Heart right ventricle (tissue), 16 donors: ENCODE data around the gene JOSD2. TPM values are rescaled to one million over a fixed set of nuclear protein-coding genes. Genes with fewer than 3 reads are reported as not detected.

Source experiments
- ATAC-seq, 8 donors: fragments of 200-7000 bp; cut with Tn5 transposase; one replicate each; pipeline ENCODE4 v1.9.1; 2020; ENCODE audit warnings: mild to moderate bottlenecking in 8 of 8, moderate library complexity in 8 of 8, moderate number of reproducible peaks in 1 of 8
- DNase-seq, 2 donors: peaks; one replicate each; pipeline ENCODE4 v3.0.0-alpha.2; 2020
- H3K27ac ChIP-seq, 10 donors: fragments of 200-600 bp; sonication (generic) in 2 of 10; one replicate each; pipeline versions ENCODE4 v1.5.0 to v1.8.0; 2020 to 2022; ENCODE audit warnings: mild to moderate bottlenecking in 3 of 10
- H3K27me3 ChIP-seq, 7 donors: fragments of 200-600 bp; one replicate each; pipeline ENCODE4 v1.8.0; 2021 to 2022; ENCODE audit warnings: mild to moderate bottlenecking in 2 of 7
- H3K36me3 ChIP-seq, 9 donors: fragments of 200-600 bp; sonication (generic) in 1 of 9; one replicate each; pipeline versions ENCODE4 v1.5.0 to v1.8.0; 2020 to 2022; ENCODE audit warnings: mild to moderate bottlenecking in 2 of 9
- H3K4me1 ChIP-seq, 9 donors: fragments of 200-600 bp; sonication (generic) in 1 of 9; one replicate each; pipeline versions ENCODE4 v1.5.0 to v1.8.0; 2020 to 2022; ENCODE audit warnings: mild to moderate bottlenecking in 4 of 9
- H3K4me3 ChIP-seq, 10 donors: fragments of 200-600 bp; sonication (generic) in 2 of 10; one replicate each; pipeline versions ENCODE4 v1.5.0 to v1.8.0; 2020 to 2022; ENCODE audit warnings: mild to moderate bottlenecking in 7 of 10, moderate library complexity in 2 of 10
- H3K9me3 ChIP-seq, 11 donors: fragments of 200-600 bp in 10 of 11; sonication (generic) in 2 of 11; one replicate each; pipeline versions ENCODE4 v1.5.0 to v1.8.0; 2013 to 2022; ENCODE audit warnings: mild to moderate bottlenecking in 2 of 11, control low read depth in 1 of 11, moderate library complexity in 1 of 11
- WGBS, 2 donors: extraction: QIAGEN DNeasy Blood & Tissue Kit; methylation state at CpG; one replicate each; pipeline ENCODE4 v1.1.7; 2013; ENCODE audit warnings: inconsistent platforms in 1 of 2; 5-methylcytosine and 5-hydroxymethylcytosine counted together
- intact Hi-C, 10 donors: fragments of 100-400 bp; cut with DNase I; formaldehyde crosslinking; loops; one replicate each; pipeline versions ENCODE4 v1.11.1 to v1.14.2; 2022
- polyA plus RNA-seq, 2 donors: library from polyadenylated mRNA; stranded (reverse); fragments of 200-250 nt; gene quantifications; one replicate each; pipeline ENCODE4 v1.2.3, GENCODE V29; 2013
- total RNA-seq, 10 donors: library from RNA; stranded (reverse); fragmentation: NEBNext Ultra II Directional in 3 of 10; extraction: Animal tissue kit (Norgen Biotek cat#: 25700) in 3 of 10; gene quantifications; one replicate each; pipeline versions ENCODE4 v1.2.1 to v1.2.4, GENCODE V29; 2021 to 2023
- TF ChIP-seq, protein P1 (sequence below), 9 donors: fragments of 200-600 bp; sonication (generic) in 2 of 9; IDR thresholded peaks; one replicate each; pipeline versions ENCODE4 v1.5.0 to v1.8.0; 2021 to 2022; ENCODE audit warnings: antibody characterized with exemption in 9 of 9, mild to moderate bottlenecking in 5 of 9, moderate library complexity in 1 of 9
- donor health status: Arrhythmogenic right ventricular cardiomyopathy.
- donor health status: ischemic (EF 13 %, LVEDD 7.1; RV severe dilation, severe dysfunction).
- donor health status: healthy with polysubstance abuse.
- donor health status: DM: no; HTN: yes; CAD: no.
- donor health status: DM: no; HTN: no; CAD: no.
- donor health status: ischemic (EF 25% LVEDD 6.9; RV normal size, moderate dysfunction).
- donor health status: ischemic (EF 25% LVEDD 5.7; RV mildly dilated, moderate dysfunction).
- donor health status: healthy.
- donor health status: DM: yes; HTN: yes; CAD: no.
- donor health status: Ischemic cardiomyopathy.
- donor health status: ischemic (EF 35%, LVEDD 5.7; RV mildly dilated, moderate dysfunction).
- donor health status: nonischemic (EF 11% LVEDD 7.7; RV severe dilation, severe dysfunction).
- donor health status: DM: yes; HTN: yes; CAD: no.
- donor health status: PGD.
- donor health status: ischemic (EF 29% LVEDD 5.4; RV normal size, mild dysfunction).
- donor health status: nonischemic (EF 23%, LVEDD 6.1; RV moderate dilation, normal function).

Gene JOSD2
- total and polyA plus RNA-seq, 12 donors: 13.3 to 69.6 (median 31.0) TPM

DNA sequence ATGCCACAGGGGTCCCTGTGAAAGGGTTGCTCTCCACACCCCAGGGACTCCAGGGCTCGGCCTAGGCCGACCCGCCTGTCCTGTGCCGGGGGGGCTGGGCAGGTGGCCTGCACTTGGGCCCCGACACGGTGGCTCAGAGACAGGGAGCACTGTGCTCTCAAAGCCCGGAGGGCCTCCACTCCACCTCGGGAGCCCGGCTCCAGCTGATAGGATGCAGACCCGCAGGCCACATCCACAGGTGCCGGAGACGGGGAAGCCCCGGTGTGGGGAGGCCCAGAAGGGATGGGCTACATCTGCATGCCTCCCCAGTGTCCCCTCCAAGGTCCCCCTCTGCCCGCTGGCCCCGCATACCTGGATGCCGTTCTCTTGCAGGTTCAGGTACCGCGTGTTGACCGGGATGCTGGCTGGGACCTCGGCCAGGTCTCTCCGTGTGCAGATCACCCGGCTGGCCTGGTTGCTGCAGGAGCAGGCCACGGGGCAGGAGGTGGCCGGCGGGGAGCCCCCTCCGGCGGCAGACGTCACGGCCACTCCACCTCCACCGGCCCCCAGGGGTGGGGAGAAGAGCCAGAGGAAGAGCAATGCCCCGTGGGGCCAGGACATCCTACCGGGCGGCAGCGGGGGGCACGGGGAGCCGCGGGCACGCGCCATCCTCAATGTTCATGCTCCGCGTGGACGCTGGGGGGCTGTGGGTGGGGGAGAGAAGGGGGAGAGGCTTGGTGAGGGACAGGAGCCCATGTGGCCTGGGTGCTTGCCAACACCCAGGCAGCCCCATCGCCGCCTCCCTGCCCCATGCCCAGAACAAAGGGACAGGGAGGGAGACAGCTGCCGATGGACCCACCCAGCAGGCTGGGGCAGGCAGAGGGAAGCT, 37.4 kb upstream of the JOSD2 start:
- no peaks in the 10 kb centered on the region for H3K4me1 ChIP-seq
- DNase-seq: no peak

DNA sequence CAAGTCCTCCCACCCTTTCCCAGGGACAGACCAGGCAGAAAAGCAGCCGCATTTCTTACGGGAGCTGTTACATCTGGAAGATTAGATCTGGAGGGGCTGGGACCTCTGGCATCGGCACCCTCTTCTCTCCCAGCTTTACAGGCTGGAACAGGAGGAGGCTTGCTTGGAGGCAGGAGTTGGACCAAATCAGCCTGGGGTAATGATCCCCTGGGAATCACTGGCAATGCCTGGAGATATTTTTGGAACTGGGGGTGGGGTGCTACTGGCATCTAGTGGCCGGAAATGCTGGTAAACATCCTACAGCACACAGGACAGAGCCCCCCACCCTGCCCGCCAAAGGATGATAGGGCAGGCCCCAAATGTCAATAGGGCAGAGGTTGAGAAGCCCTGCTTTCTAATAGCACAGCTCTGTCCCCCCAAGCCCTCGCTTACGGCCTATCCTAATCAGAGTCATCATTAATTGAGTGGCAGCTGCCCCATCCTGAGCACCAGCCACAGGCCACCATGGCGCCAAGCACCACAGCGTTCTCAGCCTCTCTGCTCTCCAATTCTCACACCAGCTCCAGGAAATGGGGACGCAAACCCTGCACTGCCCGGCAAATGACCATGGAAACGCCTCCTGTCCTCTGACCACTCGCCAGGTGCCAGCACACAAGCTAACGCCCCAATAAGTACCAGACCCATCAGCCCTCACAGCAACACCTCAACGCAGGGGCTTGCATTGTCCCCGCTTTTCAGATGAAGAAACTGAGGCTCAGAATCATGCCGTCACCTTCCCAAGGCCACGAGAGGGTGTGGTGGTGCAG, 36.6 kb upstream of the JOSD2 start:
- no peaks in the 10 kb centered on the region for H3K36me3 ChIP-seq
- TF ChIP-seq, protein P1, sequence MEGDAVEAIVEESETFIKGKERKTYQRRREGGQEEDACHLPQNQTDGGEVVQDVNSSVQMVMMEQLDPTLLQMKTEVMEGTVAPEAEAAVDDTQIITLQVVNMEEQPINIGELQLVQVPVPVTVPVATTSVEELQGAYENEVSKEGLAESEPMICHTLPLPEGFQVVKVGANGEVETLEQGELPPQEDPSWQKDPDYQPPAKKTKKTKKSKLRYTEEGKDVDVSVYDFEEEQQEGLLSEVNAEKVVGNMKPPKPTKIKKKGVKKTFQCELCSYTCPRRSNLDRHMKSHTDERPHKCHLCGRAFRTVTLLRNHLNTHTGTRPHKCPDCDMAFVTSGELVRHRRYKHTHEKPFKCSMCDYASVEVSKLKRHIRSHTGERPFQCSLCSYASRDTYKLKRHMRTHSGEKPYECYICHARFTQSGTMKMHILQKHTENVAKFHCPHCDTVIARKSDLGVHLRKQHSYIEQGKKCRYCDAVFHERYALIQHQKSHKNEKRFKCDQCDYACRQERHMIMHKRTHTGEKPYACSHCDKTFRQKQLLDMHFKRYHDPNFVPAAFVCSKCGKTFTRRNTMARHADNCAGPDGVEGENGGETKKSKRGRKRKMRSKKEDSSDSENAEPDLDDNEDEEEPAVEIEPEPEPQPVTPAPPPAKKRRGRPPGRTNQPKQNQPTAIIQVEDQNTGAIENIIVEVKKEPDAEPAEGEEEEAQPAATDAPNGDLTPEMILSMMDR (IDR thresholded peaks at IDR 0.05): peak in 3 of 9 donors; percentile 8 to 31 (median 10)
- DNase-seq (no peak), ATAC-seq (peak in 3 of 8 donors; percentile 20 to 30 (median 25))
- H3K27ac ChIP-seq: no peak overlapping the region
- WGBS, 2 donors: 64% methylated on average over 18 of the region's 18 CpGs
- H3K4me1 ChIP-seq: no peaks in the 10 kb centered on the region
- no peaks in the 10 kb centered on the region for H3K9me3 ChIP-seq
- H3K4me3 ChIP-seq: no peak overlapping the region
- peaks cover 0 to 56% (median 30%) of the 10 kb centered on the region in 7 donors for H3K27me3 ChIP-seq
- intact Hi-C loops: loop anchor here in 1 of 10 donors (10.0 kb wide), 1 partner anchor 237 kb away; no protein-coding TSS in a partner anchor

More for the DNA sequence above, 37.4 kb upstream of the JOSD2 start:
- Histone ChIP-seq H3K27ac (no peak overlapping the region), H3K4me3 (no peak overlapping the region), H3K27me3 (peaks cover 0 to 64% (median 39%) of the 10 kb centered on the region in 7 donors), H3K36me3 (no peaks in the 10 kb centered on the region), H3K9me3 (no peaks in the 10 kb centered on the region)
- WGBS, 2 donors: 75 to 76% methylated on average over 45 of the region's 45 CpGs
- ATAC-seq: no peak
- intact Hi-C loops: loop anchor here in 1 of 10 donors (10.0 kb wide), 1 partner anchor 236 kb away; no protein-coding TSS in a partner anchor
- TF ChIP-seq, protein P1 (IDR thresholded peaks at IDR 0.05): no peak

DNA sequence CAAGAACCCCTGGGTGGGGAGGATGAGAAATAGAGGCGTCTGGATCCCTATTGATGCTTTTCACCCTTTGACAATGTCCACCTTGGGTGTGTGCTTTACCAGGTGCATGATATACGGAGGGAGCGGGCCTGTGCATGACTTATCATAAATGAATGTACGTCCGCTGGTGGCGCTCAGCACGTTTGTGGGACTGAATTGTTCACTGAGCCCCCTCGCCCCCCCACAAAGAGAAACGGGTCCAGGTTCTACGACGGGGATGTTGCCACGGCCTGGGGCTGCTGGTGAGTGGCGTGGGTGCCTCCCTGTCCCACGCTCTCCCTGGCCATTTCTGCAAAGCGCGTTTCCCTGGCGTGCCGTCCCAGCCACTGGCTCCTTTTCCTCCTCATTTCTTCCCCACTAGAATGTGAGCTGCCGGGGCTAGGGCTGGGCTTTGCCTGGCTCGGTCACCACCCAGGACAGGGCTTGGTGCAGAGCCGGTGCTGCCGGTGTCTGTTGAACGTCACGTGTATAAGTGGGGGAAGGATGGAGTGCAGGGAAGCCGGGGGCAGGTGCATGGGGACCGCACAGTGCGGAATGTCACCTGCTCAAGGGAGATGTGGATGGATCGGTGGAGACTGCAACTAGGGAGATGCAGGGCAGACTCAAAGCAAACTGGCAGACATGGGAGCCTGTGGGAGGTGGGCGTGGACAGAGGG, 35.7 kb upstream of the JOSD2 start:
- TF ChIP-seq, protein P1 (IDR thresholded peaks at IDR 0.05): no peak
- no peaks in the 10 kb centered on the region for H3K36me3 ChIP-seq
- H3K27me3 ChIP-seq: peaks cover 0 to 49% (median 23%) of the 10 kb centered on the region in 7 donors
- intact Hi-C loops: loop anchor here in 1 of 10 donors (10.0 kb wide), 1 partner anchor 238 kb away; no protein-coding TSS in a partner anchor
- no peak overlapping the region for H3K4me3 ChIP-seq
- peak in 1 of 8 donors; percentile 19 for ATAC-seq
- 69 to 72% methylated on average over 29 of the region's 29 CpGs for WGBS, 2 donors
- H3K9me3 ChIP-seq: no peaks in the 10 kb centered on the region
- no peaks in the 10 kb centered on the region for H3K4me1 ChIP-seq
- DNase-seq: no peak
- H3K27ac ChIP-seq: no peak overlapping the region
